Measurements from ENCODE around the gene ANKMY1.

DNA sequence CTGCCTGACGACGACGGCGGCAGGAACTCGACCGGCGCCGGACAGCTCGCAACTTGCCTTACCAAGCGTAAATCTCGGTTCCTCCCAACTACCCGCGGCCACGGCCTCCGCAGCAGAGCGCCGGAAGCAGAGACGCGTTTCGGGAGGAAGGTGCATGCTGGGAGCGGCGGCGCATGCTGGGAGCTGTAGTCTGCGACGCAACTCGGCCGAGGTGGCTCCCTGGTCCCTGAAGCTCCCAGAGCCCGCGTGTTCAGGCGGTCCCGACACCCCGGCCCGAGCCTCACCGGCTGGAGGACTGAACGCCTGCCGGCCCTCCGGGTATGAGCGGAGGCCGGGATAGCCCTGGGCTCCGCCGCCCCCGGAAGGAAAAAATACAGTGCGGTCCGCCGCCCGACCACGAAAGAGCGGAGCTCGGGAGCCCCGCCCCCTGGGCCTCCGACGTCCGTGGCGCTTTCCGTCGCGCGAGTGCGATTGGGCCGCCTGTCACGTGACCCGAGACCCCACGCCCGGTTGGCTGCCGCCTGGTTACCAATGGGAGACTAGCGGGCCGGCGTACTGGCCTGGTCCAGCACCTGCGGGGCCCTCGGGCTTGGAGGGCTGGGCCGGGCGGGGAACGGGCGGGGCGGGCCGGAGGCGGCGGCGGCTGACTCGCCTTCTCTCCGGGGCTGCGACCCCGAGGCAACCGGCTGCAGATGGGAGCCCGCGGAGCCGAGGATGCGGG is 28.6 kb upstream of the ANKMY1 start, which contains the start of gene CAPN10:
- TF ChIP-seq, protein P1, sequence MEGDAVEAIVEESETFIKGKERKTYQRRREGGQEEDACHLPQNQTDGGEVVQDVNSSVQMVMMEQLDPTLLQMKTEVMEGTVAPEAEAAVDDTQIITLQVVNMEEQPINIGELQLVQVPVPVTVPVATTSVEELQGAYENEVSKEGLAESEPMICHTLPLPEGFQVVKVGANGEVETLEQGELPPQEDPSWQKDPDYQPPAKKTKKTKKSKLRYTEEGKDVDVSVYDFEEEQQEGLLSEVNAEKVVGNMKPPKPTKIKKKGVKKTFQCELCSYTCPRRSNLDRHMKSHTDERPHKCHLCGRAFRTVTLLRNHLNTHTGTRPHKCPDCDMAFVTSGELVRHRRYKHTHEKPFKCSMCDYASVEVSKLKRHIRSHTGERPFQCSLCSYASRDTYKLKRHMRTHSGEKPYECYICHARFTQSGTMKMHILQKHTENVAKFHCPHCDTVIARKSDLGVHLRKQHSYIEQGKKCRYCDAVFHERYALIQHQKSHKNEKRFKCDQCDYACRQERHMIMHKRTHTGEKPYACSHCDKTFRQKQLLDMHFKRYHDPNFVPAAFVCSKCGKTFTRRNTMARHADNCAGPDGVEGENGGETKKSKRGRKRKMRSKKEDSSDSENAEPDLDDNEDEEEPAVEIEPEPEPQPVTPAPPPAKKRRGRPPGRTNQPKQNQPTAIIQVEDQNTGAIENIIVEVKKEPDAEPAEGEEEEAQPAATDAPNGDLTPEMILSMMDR (IDR thresholded peaks at IDR 0.05; ENCODE audit: low read depth, low read length) = no peak
- no peak for TF ChIP-seq EZH2phosphoT487 (IDR thresholded peaks at IDR 0.05; ENCODE audit: low read depth)

Data from OCI-LY3 (cell line).